GM21576 (cell line): ENCODE results near the gene PPM1G.

Source experiments
- ATAC-seq: cut with Tn5 transposase; IDR thresholded peaks from one replicate; pipeline ENCODE4 v1.9.1; 2021; ENCODE audit warnings: mild to moderate bottlenecking, moderate library complexity; ENCODE audit not compliant: unreplicated experiment

The PPM1G gene

GRCh38 chr2:27336173-27336572 lies 73.2 kb downstream of the PPM1G start:
- ATAC-seq: no peak

GRCh38 chr2:27335311-27335710 lies 74.1 kb downstream of the PPM1G start:
- ATAC-seq: no peak
